ENCODE data around the gene TRPM4. TPM values are rescaled to one million over a fixed set of nuclear protein-coding genes. Genes with fewer than 3 reads are reported as not detected.
"Not testable (repeated sequence)": the region's sequence is repeated elsewhere in the genome, so short reads cannot be mapped to it uniquely, and the experiment has no call there.

TRPM4 gene
- total RNA-seq, 1 donor from 2014 or later: 35.5 TPM

- no peak for DNase-seq (ENCODE audit: extremely low read depth, low read depth, low spot score)
Measured at GRCh38 chr19:49126575-49126974, 31.0 kb upstream of the TRPM4 start.

DNA sequence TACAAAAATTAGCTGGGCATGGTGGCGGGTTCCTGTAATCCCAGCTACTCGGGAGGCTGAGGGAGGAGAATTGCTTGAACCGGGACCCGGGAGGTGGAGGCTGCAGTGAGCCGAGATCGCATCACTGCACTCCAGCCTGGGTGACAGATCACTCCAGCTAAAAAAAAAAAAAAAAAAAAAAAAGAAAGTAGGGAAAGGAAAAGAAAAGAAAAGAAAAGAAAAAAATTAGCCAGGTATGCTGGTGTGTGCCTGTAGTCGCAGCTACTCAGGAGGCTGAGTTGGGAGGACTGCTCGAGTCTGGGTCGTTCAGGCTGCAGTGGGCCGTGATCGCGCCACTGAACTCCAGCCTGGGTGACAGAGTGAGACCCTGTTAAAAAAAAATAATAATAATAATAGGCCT is 30.4 kb upstream of the TRPM4 start:
- not testable (repeated sequence) for DNase-seq (ENCODE audit: extremely low read depth, low read depth, low spot score)

DNA sequence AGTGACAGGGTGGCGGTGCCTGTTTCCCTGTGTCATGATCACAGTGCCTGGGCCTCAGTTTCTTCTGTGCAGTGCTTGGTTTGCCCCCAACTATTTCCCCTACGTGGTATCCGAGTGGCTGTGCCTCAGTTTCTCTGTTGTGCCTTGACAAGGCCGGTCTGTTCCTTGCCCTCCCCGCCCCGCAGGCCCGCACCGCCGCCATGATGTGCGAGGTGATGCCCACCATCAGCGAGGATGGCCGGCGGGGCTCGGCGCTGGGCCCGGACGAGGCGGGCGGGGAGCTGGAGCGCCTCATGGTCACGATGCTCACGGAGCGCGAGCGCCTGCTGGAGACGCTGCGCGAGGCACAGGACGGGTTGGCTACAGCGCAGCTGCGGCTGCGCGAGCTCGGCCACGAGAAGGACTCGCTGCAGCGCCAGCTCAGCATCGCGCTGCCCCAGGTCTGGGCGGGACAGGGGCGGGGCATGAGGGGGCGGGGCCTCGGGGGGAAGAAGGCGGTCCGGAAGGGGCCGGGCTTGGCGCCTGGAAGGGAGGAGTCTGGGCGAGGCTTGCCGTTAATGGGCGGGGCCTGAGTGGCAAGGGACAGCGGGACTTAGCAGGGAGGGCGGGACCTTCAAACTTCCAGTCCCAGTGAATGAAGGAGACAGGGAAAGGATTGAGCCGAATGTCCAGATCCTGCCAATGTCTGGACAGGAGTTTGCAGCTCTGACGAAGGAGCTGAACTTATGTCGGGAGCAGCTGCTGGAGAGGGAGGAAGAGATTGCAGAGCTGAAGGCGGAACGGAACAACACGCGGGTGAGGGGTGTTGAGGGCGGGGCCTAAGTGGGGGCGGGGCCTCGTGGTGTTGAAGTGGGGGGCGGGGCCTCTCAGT is 29.7 kb upstream of the TRPM4 start:
- no peak for DNase-seq (ENCODE audit: extremely low read depth, low read depth, low spot score)

GRCh38 chr19:49128545-49129237 is 28.9 kb upstream of the TRPM4 start:
- no peak for DNase-seq (ENCODE audit: extremely low read depth, low read depth, low spot score)

DNA sequence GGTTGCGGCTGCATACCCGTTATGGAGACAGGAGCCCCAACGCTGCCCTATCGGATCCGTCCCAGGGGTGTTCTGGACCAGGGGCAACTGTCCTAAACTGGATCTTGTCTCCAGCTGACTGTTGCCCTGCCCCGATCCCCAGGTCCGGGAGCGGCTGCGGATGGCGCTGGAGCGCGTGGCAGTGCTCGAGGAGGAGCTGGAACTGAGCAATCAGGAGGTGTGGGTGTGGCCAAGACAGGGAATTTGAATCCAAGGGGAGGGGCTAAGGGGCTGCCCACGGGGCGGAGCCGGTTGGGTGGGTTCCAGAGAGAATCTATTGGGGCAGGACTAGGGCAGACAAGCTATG is 28.4 kb upstream of the TRPM4 start:
- no peak for DNase-seq (ENCODE audit: extremely low read depth, low read depth, low spot score)

- DNase-seq (ENCODE audit: extremely low read depth, low read depth, low spot score): no peak
Measured at GRCh38 chr19:49130325-49130724, 27.3 kb upstream of the TRPM4 start.

DNA sequence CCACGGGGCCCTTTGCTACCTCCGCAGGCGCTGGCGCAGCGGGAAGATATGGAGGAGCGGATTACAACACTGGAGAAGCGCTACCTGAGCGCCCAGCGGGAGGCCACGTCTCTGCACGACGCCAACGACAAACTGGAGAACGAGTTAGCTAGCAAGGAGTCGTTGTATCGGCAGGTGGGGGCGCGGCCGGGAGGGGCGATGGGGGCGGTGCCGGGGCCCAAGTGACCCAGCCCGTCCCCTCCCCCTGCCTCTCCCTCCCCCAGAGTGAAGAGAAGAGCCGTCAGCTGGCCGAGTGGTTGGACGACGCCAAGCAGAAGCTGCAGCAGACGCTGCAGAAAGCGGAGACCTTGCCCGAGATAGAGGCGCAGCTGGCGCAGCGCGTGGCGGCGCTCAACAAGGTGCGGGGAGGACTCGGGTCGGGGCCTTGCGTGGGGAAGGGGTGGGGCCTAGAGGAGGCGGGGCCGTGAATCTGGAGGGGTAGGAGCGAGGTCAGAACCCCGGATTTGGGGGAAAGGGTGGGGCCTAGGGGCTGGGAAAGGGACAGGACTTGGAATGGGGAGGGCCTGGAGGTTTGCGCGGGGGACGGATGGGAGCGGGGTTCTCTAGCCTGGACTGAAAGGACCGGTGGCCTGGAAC is 24.5 kb upstream of the TRPM4 start:
- DNase-seq (ENCODE audit: extremely low read depth, low read depth, low spot score): no peak

DNA sequence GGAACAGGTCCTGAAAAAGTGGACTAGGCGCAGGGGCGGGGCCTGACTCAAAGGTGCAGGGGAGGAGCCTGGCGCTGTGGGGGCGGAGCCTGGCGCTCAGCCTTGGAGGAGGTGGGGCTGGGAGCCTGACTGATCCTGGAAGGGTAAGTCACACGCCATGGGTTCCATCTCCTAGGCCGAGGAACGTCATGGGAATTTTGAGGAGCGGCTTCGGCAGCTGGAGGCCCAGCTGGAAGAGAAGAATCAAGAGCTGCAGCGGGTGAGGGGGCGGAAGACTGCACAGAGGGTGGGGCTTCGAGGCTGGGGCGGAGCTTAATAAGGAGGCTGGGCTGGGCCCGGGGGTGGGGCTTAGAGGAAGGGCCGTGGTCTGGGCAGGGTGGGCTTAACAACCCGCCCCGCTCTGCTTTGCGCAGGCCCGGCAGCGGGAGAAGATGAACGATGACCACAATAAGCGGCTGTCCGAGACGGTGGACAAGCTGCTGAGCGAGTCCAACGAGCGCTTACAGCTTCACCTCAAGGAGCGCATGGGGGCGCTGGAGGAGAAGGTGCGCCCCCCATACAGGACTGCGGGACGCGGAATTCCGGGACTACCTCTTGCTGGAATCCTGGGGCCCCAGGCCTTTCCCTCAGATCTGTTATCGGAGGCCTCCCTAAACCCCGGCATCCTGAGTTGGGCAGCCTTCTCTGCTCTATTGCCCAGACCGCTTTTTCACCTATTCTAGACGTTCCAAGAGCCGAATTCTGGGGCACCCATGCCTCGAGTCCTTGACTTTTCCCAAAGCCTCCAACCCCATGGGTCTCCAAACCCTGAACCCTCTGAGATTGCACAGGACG is 23.8 kb upstream of the TRPM4 start:
- no peak for DNase-seq (ENCODE audit: extremely low read depth, low read depth, low spot score)

GRCh38 chr19:49135686-49136085 is 21.9 kb upstream of the TRPM4 start:
- DNase-seq (ENCODE audit: extremely low read depth, low read depth, low spot score): no peak

DNA sequence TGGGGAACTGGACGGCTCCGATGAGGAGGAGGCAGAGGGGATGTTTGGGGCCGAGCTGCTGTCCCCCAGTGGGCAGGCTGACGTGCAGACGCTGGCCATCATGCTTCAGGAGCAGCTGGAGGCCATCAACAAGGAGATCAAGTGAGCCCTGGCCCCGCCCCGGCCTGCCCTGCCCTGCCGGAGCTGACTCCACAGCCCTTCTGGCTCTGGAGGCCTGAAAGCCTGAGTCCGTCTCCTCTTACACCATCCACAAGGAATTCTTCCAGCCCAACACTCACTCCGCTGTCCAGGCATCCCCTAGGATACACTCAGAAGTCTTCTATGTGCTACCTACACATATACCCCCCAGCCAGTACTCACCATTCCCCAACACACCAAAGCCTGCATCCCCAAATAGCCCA is 20.8 kb upstream of the TRPM4 start:
- DNase-seq (ENCODE audit: extremely low read depth, low read depth, low spot score): no peak

GRCh38 chr19:49140951-49141350 is 16.6 kb upstream of the TRPM4 start:
- no peak for DNase-seq (ENCODE audit: extremely low read depth, low read depth, low spot score)

- no peak for DNase-seq (ENCODE audit: extremely low read depth, low read depth, low spot score)
Measured at GRCh38 chr19:49141352-49141751, 16.2 kb upstream of the TRPM4 start.

DNA sequence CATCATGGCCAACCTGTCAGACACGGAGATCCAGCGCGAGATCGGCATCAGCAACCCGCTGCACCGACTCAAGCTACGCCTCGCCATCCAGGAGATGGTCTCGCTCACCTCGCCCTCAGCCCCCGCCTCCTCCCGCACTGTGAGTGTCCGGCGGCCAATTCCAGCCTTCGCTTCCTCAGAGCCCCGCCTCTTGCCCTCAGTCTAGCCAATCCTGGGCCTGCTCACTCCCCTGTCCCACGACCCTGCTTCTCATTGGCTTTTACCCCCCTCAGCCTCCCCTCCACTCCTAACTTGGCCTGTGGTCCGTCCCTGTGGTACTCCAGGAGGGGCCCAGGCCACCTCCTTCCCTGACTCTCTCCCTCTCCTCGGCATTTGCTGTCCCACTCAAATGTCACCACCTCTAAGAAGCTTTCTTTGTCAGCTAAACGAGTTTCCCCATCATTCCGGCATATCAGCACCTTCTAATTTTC is 14.7 kb upstream of the TRPM4 start:
- DNase-seq (ENCODE audit: extremely low read depth, low read depth, low spot score): no peak

- DNase-seq (ENCODE audit: extremely low read depth, low read depth, low spot score): no peak
Measured at GRCh38 chr19:49145573-49146407, 11.8 kb upstream of the TRPM4 start.

GRCh38 chr19:49146408-49146770 is 11.2 kb upstream of the TRPM4 start:
- not testable (repeated sequence) for DNase-seq (ENCODE audit: extremely low read depth, low read depth, low spot score)

DNA sequence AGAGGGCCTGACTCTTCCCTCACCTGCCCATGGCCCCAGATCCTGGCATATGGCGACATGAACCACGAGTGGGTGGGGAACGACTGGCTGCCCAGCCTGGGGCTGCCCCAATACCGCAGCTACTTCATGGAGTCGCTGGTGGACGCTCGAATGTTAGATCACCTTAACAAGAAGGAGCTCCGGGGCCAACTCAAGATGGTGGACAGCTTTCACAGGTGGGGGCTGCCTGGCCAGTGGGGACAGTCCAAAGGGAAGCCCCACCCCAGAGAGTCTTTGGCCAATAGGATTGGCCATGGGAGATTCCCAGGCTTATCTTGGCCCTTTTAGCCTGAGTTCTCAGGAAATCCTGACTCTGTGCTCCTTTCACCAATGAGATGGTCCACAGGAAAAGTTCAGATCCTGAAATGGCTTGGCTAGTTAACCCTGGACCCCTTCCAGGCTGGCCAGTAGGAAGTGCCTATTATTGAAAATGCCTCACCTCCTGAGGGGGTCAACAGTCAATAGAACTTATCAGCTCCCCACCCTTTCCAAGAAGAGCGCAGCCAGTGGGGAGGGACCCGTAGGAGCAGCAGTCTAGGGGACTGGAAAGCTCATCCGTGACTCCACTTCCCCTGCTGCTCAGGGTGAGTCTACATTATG is 9.4 kb upstream of the TRPM4 start:
- peak; percentile 45 for DNase-seq (ENCODE audit: extremely low read depth, low read depth, low spot score)

- DNase-seq (ENCODE audit: extremely low read depth, low read depth, low spot score): peak; percentile 47
Measured at GRCh38 chr19:49148784-49149651, 8.6 kb upstream of the TRPM4 start.

GRCh38 chr19:49149652-49150105 is 7.9 kb upstream of the TRPM4 start:
- DNase-seq (ENCODE audit: extremely low read depth, low read depth, low spot score): peak; percentile 54

Measured in glomerular endothelial cell (primary cell).